Keratinocyte (primary cell): ENCODE data around the gene CRADD. TPM values are rescaled to one million over a fixed set of nuclear protein-coding genes. Genes with fewer than 3 reads are reported as not detected.

Source experiments
- DNase-seq: peaks from one replicate; pipeline ENCODE4 v3.0.0-alpha.2; 2011; ENCODE audit warnings: low read depth, missing footprints, low spot score
- FAIRE-seq: peaks from 2 replicates; lab custom pipeline; 2011; peaks lifted over from hg19 to GRCh38; lab: Jason Lieb, UNC
- H2AFZ ChIP-seq: 2 replicates; pipeline ENCODE4 v1.6.0; 2012; ENCODE audit warnings: low read length, control low read depth, inconsistent platforms; ENCODE audit not compliant: control insufficient read depth
- H3K27ac ChIP-seq: 2 replicates; pipeline ENCODE4 v1.5.1; 2011; ENCODE audit warnings: low read length; ENCODE audit not compliant: control insufficient read depth, insufficient read depth
- H3K27me3 ChIP-seq: 3 replicates; pipeline ENCODE4 v1.6.0; 2011; ENCODE audit warnings: low read length; ENCODE audit not compliant: control insufficient read depth, insufficient read depth; ENCODE audit errors: extremely low read depth
- H3K36me3 ChIP-seq, 2 experiments: 2 replicates in 1 of 2; 3 replicates in 1 of 2; pipeline ENCODE4 v1.5.1; 2011; ENCODE audit warnings: low read length in 2 of 2, mild to moderate bottlenecking in 1 of 2; ENCODE audit not compliant: control insufficient read depth in 2 of 2, insufficient read depth in 2 of 2; ENCODE audit errors: extremely low read depth in 1 of 2
- H3K4me1 ChIP-seq: 3 replicates; pipeline ENCODE4 v1.5.1; 2011; ENCODE audit warnings: low read length; ENCODE audit not compliant: control insufficient read depth, insufficient read depth; ENCODE audit errors: extremely low read depth
- H3K4me2 ChIP-seq: 3 replicates; pipeline ENCODE4 v1.6.0; 2011; ENCODE audit warnings: low read depth, low read length; ENCODE audit not compliant: control insufficient read depth, insufficient read depth; ENCODE audit errors: extremely low read depth
- H3K4me3 ChIP-seq, 3 experiments: fragments of 200-600 bp in 1 of 3; sonication (generic) in 1 of 3; 2 replicates in 2 of 3; 3 replicates in 1 of 3; pipeline ENCODE4 v1.5.1; 2011 to 2016; ENCODE audit warnings: low read length in 3 of 3, mild to moderate bottlenecking in 3 of 3, control low read depth in 2 of 3, inconsistent platforms in 1 of 3, low read depth in 1 of 3, mixed read lengths in 1 of 3, mixed run types in 1 of 3, moderate library complexity in 1 of 3; ENCODE audit not compliant: control insufficient read depth in 2 of 3, insufficient read depth in 2 of 3; ENCODE audit errors: extremely low read depth in 1 of 3
- H3K79me2 ChIP-seq: 2 replicates; pipeline ENCODE4 v1.6.0; 2012; ENCODE audit warnings: low read length; ENCODE audit not compliant: control insufficient read depth, insufficient read depth
- H3K9ac ChIP-seq: 3 replicates; pipeline ENCODE4 v1.6.0; 2011; ENCODE audit warnings: low read length; ENCODE audit not compliant: control insufficient read depth, insufficient read depth; ENCODE audit errors: extremely low read depth
- H3K9me1 ChIP-seq: 3 replicates; pipeline ENCODE4 v1.6.0; 2011; ENCODE audit warnings: low read length; ENCODE audit not compliant: control insufficient read depth, insufficient read depth; ENCODE audit errors: extremely low read depth
- H3K9me3 ChIP-seq: 2 replicates; pipeline ENCODE4 v1.5.1; 2012; ENCODE audit warnings: low read depth, low read length; ENCODE audit not compliant: control insufficient read depth
- H4K20me1 ChIP-seq: 3 replicates; pipeline ENCODE4 v1.6.0; 2011; ENCODE audit warnings: low read length; ENCODE audit not compliant: control insufficient read depth, insufficient read depth; ENCODE audit errors: extremely low read depth
- EZH2 ChIP-seq: IDR thresholded peaks from one replicate; pipeline ENCODE4 v1.6.1; 2012; ENCODE audit warnings: inconsistent platforms, mild to moderate bottlenecking, low read length, moderate library complexity
- dilution Hi-C: fragments of 300-500 bp; cut with MboI; formaldehyde crosslinking; loops from one replicate; pipeline ENCODE4 v1.7.0; 2020; ENCODE audit warnings: low sequenced_read_pairs; ENCODE audit not compliant: extremely low pct_ligation_motif_present
- polyA plus RNA-seq, 5 experiments: library from polyadenylated mRNA; depleted of rRNA in 3 of 5; stranded (reverse) in 3 of 5; stranded (forward) in 1 of 5; unstranded in 1 of 5; fragments of >200 nt; gene quantifications; 1 replicate in 1 of 5; 2 replicates in 3 of 5; 3 replicates in 1 of 5; pipeline versions ENCODE4 v1.2.1 to v1.2.3, GENCODE V29; 2011 to 2012; ENCODE audit warnings: missing spikeins in 2 of 5, low read depth in 1 of 5, low replicate concordance in 1 of 5
- TF ChIP-seq, protein P1 (sequence below), 3 experiments: IDR thresholded peaks in 1 of 3; conservative IDR thresholded peaks in 1 of 3; optimal IDR thresholded peaks in 1 of 3; 2 replicates in 2 of 3; 3 replicates in 1 of 3; pipeline versions ENCODE3 to v1.5.1; 2011; ENCODE audit warnings: low read length in 3 of 3, mild to moderate bottlenecking in 3 of 3, moderate library complexity in 2 of 3, control low read depth in 1 of 3, inconsistent platforms in 1 of 3; ENCODE audit not compliant: insufficient read depth in 2 of 3; ENCODE audit errors: extremely low read depth in 1 of 3

CRADD gene
- polyA plus RNA-seq, 1 donor (not counting 4 experiments of a cell fraction or from before 2014, with no cell fraction given): 11.2 TPM

GRCh38 chr12:93722835-93723567 lies 45.8 kb downstream of the CRADD start:
- dilution Hi-C loops: no loop called here
- H3K36me3 ChIP-seq: no peaks in the 10 kb centered on the region
- DNase-seq: peak; percentile 58
- no peaks in the 10 kb centered on the region for H3K9me3 ChIP-seq
- H3K27ac ChIP-seq: no peak overlapping the region
- peak overlapping the region; percentile 23 for H3K4me2 ChIP-seq
- H3K4me3 ChIP-seq: no peak overlapping the region
- H2AFZ ChIP-seq: no peak overlapping the region
- peak; percentile 77 for FAIRE-seq
- H3K4me1 ChIP-seq: peaks cover 9% of the 10 kb centered on the region
- no peaks in the 10 kb centered on the region for H3K9me1 ChIP-seq
- H3K9ac ChIP-seq: no peak overlapping the region
- no peak for TF ChIP-seq EZH2
- TF ChIP-seq, protein P1, sequence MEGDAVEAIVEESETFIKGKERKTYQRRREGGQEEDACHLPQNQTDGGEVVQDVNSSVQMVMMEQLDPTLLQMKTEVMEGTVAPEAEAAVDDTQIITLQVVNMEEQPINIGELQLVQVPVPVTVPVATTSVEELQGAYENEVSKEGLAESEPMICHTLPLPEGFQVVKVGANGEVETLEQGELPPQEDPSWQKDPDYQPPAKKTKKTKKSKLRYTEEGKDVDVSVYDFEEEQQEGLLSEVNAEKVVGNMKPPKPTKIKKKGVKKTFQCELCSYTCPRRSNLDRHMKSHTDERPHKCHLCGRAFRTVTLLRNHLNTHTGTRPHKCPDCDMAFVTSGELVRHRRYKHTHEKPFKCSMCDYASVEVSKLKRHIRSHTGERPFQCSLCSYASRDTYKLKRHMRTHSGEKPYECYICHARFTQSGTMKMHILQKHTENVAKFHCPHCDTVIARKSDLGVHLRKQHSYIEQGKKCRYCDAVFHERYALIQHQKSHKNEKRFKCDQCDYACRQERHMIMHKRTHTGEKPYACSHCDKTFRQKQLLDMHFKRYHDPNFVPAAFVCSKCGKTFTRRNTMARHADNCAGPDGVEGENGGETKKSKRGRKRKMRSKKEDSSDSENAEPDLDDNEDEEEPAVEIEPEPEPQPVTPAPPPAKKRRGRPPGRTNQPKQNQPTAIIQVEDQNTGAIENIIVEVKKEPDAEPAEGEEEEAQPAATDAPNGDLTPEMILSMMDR (optimal IDR thresholded peaks at IDR 0.05 in 1 of 3, IDR thresholded peaks at IDR 0.05 in 1 of 3, conservative IDR thresholded peaks at IDR 0.05 in 1 of 3; ENCODE audit: extremely low read depth in 1 of 3, insufficient read depth in 2 of 3, low read length in 3 of 3): no peak
- no peaks in the 10 kb centered on the region for H3K79me2 ChIP-seq
- no peaks in the 10 kb centered on the region for H4K20me1 ChIP-seq
- no peaks in the 10 kb centered on the region for H3K27me3 ChIP-seq

DNA sequence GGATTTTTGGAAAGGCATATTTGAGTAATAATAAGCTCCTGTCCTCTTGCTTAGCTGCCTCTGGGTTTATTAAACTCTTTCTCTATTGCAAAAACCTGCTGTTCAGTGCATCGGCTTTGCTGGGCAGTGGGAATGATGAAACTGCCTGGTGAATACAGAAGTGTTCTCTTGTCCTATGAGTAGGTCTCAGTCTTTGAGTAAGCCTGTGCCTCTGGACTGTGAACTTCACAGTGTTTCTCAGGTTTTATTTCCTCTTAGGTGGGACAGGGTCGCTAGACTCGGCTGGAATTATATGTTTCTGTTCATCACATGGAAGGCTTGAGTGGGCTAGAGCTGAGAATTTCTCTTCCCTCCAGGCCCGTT lies 46.4 kb downstream of the CRADD start:
- Histone ChIP-seq H3K36me3 (no peaks in the 10 kb centered on the region), H3K9me3 (no peaks in the 10 kb centered on the region), H3K4me3 (no peak overlapping the region), H3K27me3 (no peaks in the 10 kb centered on the region), H3K4me1 (peaks cover 9% of the 10 kb centered on the region), H3K9ac (no peak overlapping the region), H2AFZ (no peak overlapping the region), H4K20me1 (no peaks in the 10 kb centered on the region), H3K4me2 (peak overlapping the region; percentile 23), H3K27ac (no peak overlapping the region), H3K9me1 (no peaks in the 10 kb centered on the region), H3K79me2 (no peaks in the 10 kb centered on the region)
- DNase-seq (no peak), FAIRE-seq (no peak)
- no peak for TF ChIP-seq EZH2
- TF ChIP-seq, protein P1 (optimal IDR thresholded peaks at IDR 0.05 in 1 of 3, IDR thresholded peaks at IDR 0.05 in 1 of 3, conservative IDR thresholded peaks at IDR 0.05 in 1 of 3; ENCODE audit: extremely low read depth in 1 of 3, insufficient read depth in 2 of 3, low read length in 3 of 3): no peak
- dilution Hi-C loops: no loop called here
